ENCODE data around the gene NOC4L. TPM values are rescaled to one million over a fixed set of nuclear protein-coding genes. Genes with fewer than 3 reads are reported as not detected.

Gene NOC4L
- total and polyA plus RNA-seq, 2 of the 4 experiments (the other 2 are of a cell fraction), result 5.2 to 13.4 TPM

- BruUV-seq (replicated peaks), result no TSS peak
- Histone ChIP-seq H3K18ac (ENCODE audit: low read depth, low read length) (no peak overlapping the region), H3K36me3 (ENCODE audit: control insufficient read depth, insufficient read depth, low read length) (no peaks in the 10 kb centered on the region), H4K8ac (ENCODE audit: low read depth in 2 of 2, low read length in 2 of 2) (no peak overlapping the region), H3K9ac (ENCODE audit: low read depth, low read length) (no peak overlapping the region), H3K4me2 (ENCODE audit: low read depth, low read length) (no peak overlapping the region), H2BK120ac (ENCODE audit: low read depth, low read length) (no peak overlapping the region), H2BK15ac (ENCODE audit: low read depth, low read length) (no peak overlapping the region), H2AK5ac (ENCODE audit: low read depth, low read length) (no peak overlapping the region), H3K4me3 (ENCODE audit: insufficient read depth, low read depth, low read length) (no peak overlapping the region), H3K56ac (ENCODE audit: extremely low read depth, insufficient read depth, low read length) (no peak overlapping the region), H2BK5ac (ENCODE audit: low read depth, low read length, poor library complexity, severe bottlenecking) (no peak overlapping the region), H3K9me1 (ENCODE audit: insufficient read depth, low read length) (no peaks in the 10 kb centered on the region; the same call in 1 of the 2 replicates), H3K79me1 (ENCODE audit: low read depth in 1 of 2, low read length in 2 of 2) (no peaks in the 10 kb centered on the region), H2BK20ac (ENCODE audit: low read depth, low read length) (no peak overlapping the region), H2AFZ (replicated peaks; ENCODE audit: low read length, poor library complexity) (no peak overlapping the region), H3K4ac (ENCODE audit: low read depth, low read length) (no peak overlapping the region), H3K4me1 (ENCODE audit: control insufficient read depth, insufficient read depth, low read length) (peaks cover 8% of the 10 kb centered on the region; the same call in 1 of the 2 replicates), H3K27me3 (ENCODE audit: control insufficient read depth, insufficient read depth, low read length) (peaks cover 32% of the 10 kb centered on the region; the same call in 1 of the 2 replicates), H3K9me3 (ENCODE audit: control insufficient read depth, insufficient read depth, low read length) (no peaks in the 10 kb centered on the region), H4K91ac (ENCODE audit: insufficient read depth, low read depth, low read length) (no peak overlapping the region), H4K20me1 (ENCODE audit: insufficient read depth, low read length) (no peaks in the 10 kb centered on the region; the same call in 1 of the 2 replicates), H2AK9ac (replicated peaks; ENCODE audit: low read depth, low read length, poor library complexity) (no peak overlapping the region), H3K27ac (ENCODE audit: insufficient read depth, low read length) (no peak overlapping the region), H3K23ac (ENCODE audit: low read depth, low read length) (no peak overlapping the region), H4K5ac (ENCODE audit: low read depth, low read length) (no peak overlapping the region), H3K14ac (replicated peaks; ENCODE audit: low read depth, low read length) (no peak overlapping the region)
- DNase-seq, result no peak
- ChIA-PET POLR2A (ENCODE audit: unreplicated experiment) (no interaction called here), CTCF (no interaction called here)
- in situ Hi-C loops (cut with MboI; ENCODE audit: low sequenced_read_pairs) (no loop called here), dilution Hi-C loops (cut with HindIII; ENCODE audit: low sequenced_read_pairs, unreplicated experiment) (no loop called here), intact Hi-C loops (cut with micrococcal nuclease) (no loop called here)
- 78% methylated on average over 10 of the region's 31 CpGs; no CpG with 5 or more reads in 1 of the 2 experiments for WGBS, 2 experiments (ENCODE audit: extremely low coverage in 2 of 2, insufficient read length in 1 of 2)
- TF ChIP-seq POLR2A (IDR thresholded peaks at IDR 0.05; ENCODE audit: low read depth, low read length) (no peak), USF2 (IDR thresholded peaks at IDR 0.05; ENCODE audit: low read depth, low read length) (no peak), CEBPB (IDR thresholded peaks at IDR 0.05; ENCODE audit: low read depth, low read length) (no peak), RCOR1 (IDR thresholded peaks at IDR 0.05; ENCODE audit: insufficient replicate concordance, low read length) (no peak), RFX5 (IDR thresholded peaks at IDR 0.05; ENCODE audit: low read depth, low read length) (no peak), MAFK (IDR thresholded peaks at IDR 0.05; ENCODE audit: low read depth, low read length) (no peak), MXI1 (IDR thresholded peaks at IDR 0.05; ENCODE audit: borderline replicate concordance, low read depth, low read length) (no peak)
- no peak for ATAC-seq (ENCODE audit: low read depth)
Observed at GRCh38 chr12:132168311-132169031, 24.2 kb downstream of the NOC4L start.
